IPS-15b (cell line): ENCODE data around the gene ZFAND4.
"Not testable (repeated sequence)": the region's sequence is repeated elsewhere in the genome, so short reads cannot be mapped to it uniquely, and the experiment has no call there.

Experiments
- H3K27me3 ChIP-seq: one replicate; pipeline ENCODE4 v1.6.1; 2013; ENCODE audit warnings: low read length; ENCODE audit not compliant: control insufficient read depth, insufficient read depth
- H3K36me3 ChIP-seq: one replicate; pipeline ENCODE4 v1.6.1; 2013; ENCODE audit warnings: low read length; ENCODE audit not compliant: control insufficient read depth, insufficient read depth
- H3K4me1 ChIP-seq: one replicate; pipeline ENCODE4 v1.6.1; 2013; ENCODE audit warnings: mild to moderate bottlenecking, low read length; ENCODE audit not compliant: control insufficient read depth, insufficient read depth
- H3K4me3 ChIP-seq: one replicate; pipeline ENCODE4 v1.5.1; 2013; ENCODE audit warnings: low read depth, low read length
- H3K9ac ChIP-seq: one replicate; pipeline ENCODE4 v1.6.1; 2013; ENCODE audit warnings: low read depth, mild to moderate bottlenecking, low read length
- H3K9me3 ChIP-seq: one replicate; pipeline ENCODE4 v1.6.1; 2013; ENCODE audit warnings: mild to moderate bottlenecking, low read length; ENCODE audit not compliant: control insufficient read depth, insufficient read depth

ZFAND4 gene

GRCh38 chr10:45672181-45673073 is at the start of gene ZFAND4:
TSS of gene ZFAND4 (minus strand) at chr10:45672772. CDS start at chr10:45663725, 9,047 bp downstream.
- Histone ChIP-seq H3K4me1 (no peaks in the 10 kb centered on the region), H3K9me3 (no peaks in the 10 kb centered on the region), H3K27me3 (no peaks in the 10 kb centered on the region), H3K4me3 (peak within 1 kb of the TSS; percentile 97), H3K9ac (peak within 1 kb of the TSS; percentile 88), H3K36me3 (no peaks in the 10 kb centered on the region)

- not testable (repeated sequence) for H3K36me3 ChIP-seq, H3K4me1 ChIP-seq, H3K9ac ChIP-seq, H3K9me3 ChIP-seq, H3K27me3 ChIP-seq, H3K4me3 ChIP-seq
Observed at GRCh38 chr10:45721503-45721902, 48.9 kb upstream of the ZFAND4 start.

GRCh38 chr10:45717642-45718041 is 45.1 kb upstream of the ZFAND4 start:
- H3K4me1 ChIP-seq, H3K9ac ChIP-seq, H3K27me3 ChIP-seq: not testable (repeated sequence)

GRCh38 chr10:45717053-45717452 is 44.5 kb upstream of the ZFAND4 start:
- H3K27me3 ChIP-seq, H3K4me1 ChIP-seq, H3K9ac ChIP-seq, H3K9me3 ChIP-seq, H3K36me3 ChIP-seq, H3K4me3 ChIP-seq: not testable (repeated sequence)

More at GRCh38 chr10:45717642-45718041, 45.1 kb upstream of the ZFAND4 start:
- H3K36me3 ChIP-seq, H3K9me3 ChIP-seq, H3K4me3 ChIP-seq: not testable (repeated sequence)

- H3K4me1 ChIP-seq = not testable (repeated sequence)
Observed at GRCh38 chr10:45711223-45711622, 38.7 kb upstream of the ZFAND4 start.

GRCh38 chr10:45710200-45710796 is 37.7 kb upstream of the ZFAND4 start:
- H3K9ac ChIP-seq, H3K4me1 ChIP-seq, H3K27me3 ChIP-seq, H3K4me3 ChIP-seq, H3K9me3 ChIP-seq, H3K36me3 ChIP-seq: not testable (repeated sequence)

More at GRCh38 chr10:45711223-45711622, 38.7 kb upstream of the ZFAND4 start:
- not testable (repeated sequence) for H3K4me3 ChIP-seq, H3K36me3 ChIP-seq, H3K9me3 ChIP-seq, H3K27me3 ChIP-seq, H3K9ac ChIP-seq

GRCh38 chr10:45678467-45678866 is 5.9 kb upstream of the ZFAND4 start:
- H3K4me3 ChIP-seq, H3K36me3 ChIP-seq, H3K9me3 ChIP-seq, H3K27me3 ChIP-seq, H3K4me1 ChIP-seq, H3K9ac ChIP-seq: not testable (repeated sequence)

GRCh38 chr10:45675388-45675787 is 2.8 kb upstream of the ZFAND4 start:
- H3K9ac ChIP-seq = no peak overlapping the region
- H3K9me3 ChIP-seq = no peaks in the 10 kb centered on the region
- no peak overlapping the region for H3K4me3 ChIP-seq
- H3K27me3 ChIP-seq = no peaks in the 10 kb centered on the region
- no peaks in the 10 kb centered on the region for H3K36me3 ChIP-seq
- no peaks in the 10 kb centered on the region for H3K4me1 ChIP-seq

GRCh38 chr10:45673074-45673648 is 589 bp upstream of the ZFAND4 start:
- Histone ChIP-seq H3K4me1 (no peaks in the 10 kb centered on the region), H3K4me3 (peak overlapping the region; percentile 52), H3K36me3 (no peaks in the 10 kb centered on the region), H3K9ac (peak overlapping the region; percentile 55), H3K27me3 (no peaks in the 10 kb centered on the region), H3K9me3 (no peaks in the 10 kb centered on the region)

- not testable (repeated sequence) for H3K36me3 ChIP-seq, H3K9me3 ChIP-seq, H3K4me1 ChIP-seq, H3K9ac ChIP-seq, H3K27me3 ChIP-seq
- H3K4me3 ChIP-seq = peak overlapping the region; percentile 97
Observed at GRCh38 chr10:45671300-45671699, 1.3 kb downstream of the ZFAND4 start.

GRCh38 chr10:45669897-45670296 is 2.7 kb downstream of the ZFAND4 start:
- H3K36me3 ChIP-seq, H3K4me1 ChIP-seq, H3K27me3 ChIP-seq, H3K9me3 ChIP-seq, H3K4me3 ChIP-seq, H3K9ac ChIP-seq: not testable (repeated sequence)

GRCh38 chr10:45660876-45661411 is 11.6 kb downstream of the ZFAND4 start:
- Histone ChIP-seq H3K27me3 (no peaks in the 10 kb centered on the region), H3K9me3 (no peaks in the 10 kb centered on the region), H3K4me1 (no peaks in the 10 kb centered on the region), H3K9ac (no peak overlapping the region), H3K36me3 (no peaks in the 10 kb centered on the region), H3K4me3 (no peak overlapping the region)
